Smooth muscle cell (in vitro differentiated cells): ENCODE measurements around the gene FANK1. TPM values are rescaled to one million over a fixed set of nuclear protein-coding genes. Genes with fewer than 3 reads are reported as not detected.

Source experiments
- DNase-seq: peaks from one replicate; lab custom pipeline; 2025; ENCODE audit not compliant: unreplicated experiment; lab: John Stamatoyannopoulos, UW
- H2AFZ ChIP-seq: fragments of 200-600 bp; sonication (generic); 2 replicates; pipeline ENCODE4 v1.6.0; 2016; ENCODE audit warnings: antibody characterized with exemption, low read depth, mild to moderate bottlenecking
- H3F3A ChIP-seq: fragments of 200-600 bp; sonication (generic); 2 replicates; pipeline ENCODE4 v1.6.0; 2017; ENCODE audit warnings: antibody characterized with exemption, low read depth
- H3K27ac ChIP-seq: fragments of 200-600 bp; sonication (generic); 2 replicates; pipeline ENCODE4 v1.5.1; 2016; ENCODE audit warnings: low read depth, mild to moderate bottlenecking
- H3K27me3 ChIP-seq: fragments of 200-600 bp; sonication (generic); 2 replicates; pipeline ENCODE4 v1.6.1; 2016; ENCODE audit warnings: low read depth, mild to moderate bottlenecking
- H3K36me3 ChIP-seq: fragments of 200-600 bp; sonication (generic); 2 replicates; pipeline ENCODE4 v1.5.1; 2016; ENCODE audit warnings: low read depth
- H3K4me1 ChIP-seq: fragments of 200-600 bp; sonication (generic); 2 replicates; pipeline ENCODE4 v1.5.1; 2016; ENCODE audit warnings: low read depth
- H3K4me2 ChIP-seq: fragments of 200-600 bp; sonication (generic); 2 replicates; pipeline ENCODE4 v1.6.0; 2016; ENCODE audit warnings: mild to moderate bottlenecking
- H3K4me3 ChIP-seq: fragments of 200-600 bp; sonication (generic); 2 replicates; pipeline ENCODE4 v1.5.1; 2016; ENCODE audit warnings: mild to moderate bottlenecking
- H3K79me2 ChIP-seq: fragments of 200-600 bp; sonication (generic); 2 replicates; pipeline ENCODE4 v1.6.0; 2016; ENCODE audit warnings: low read depth, mild to moderate bottlenecking
- H3K9ac ChIP-seq: fragments of 200-600 bp; sonication (generic); 2 replicates; pipeline ENCODE4 v1.6.0; 2016; ENCODE audit warnings: low read depth
- H3K9me3 ChIP-seq: fragments of 200-600 bp; sonication (generic); replicated peaks from 2 replicates; pipeline ENCODE4 v1.5.1; 2016; ENCODE audit warnings: low read depth
- H4K20me1 ChIP-seq: fragments of 200-600 bp; sonication (generic); 2 replicates; pipeline ENCODE4 v1.6.0; 2016; ENCODE audit warnings: low read depth
- WGBS: methylation state at CpG from one replicate; pipeline ENCODE4 v1.1.7; 2016; ENCODE audit warnings: low lambda C conversion rate; 5-methylcytosine and 5-hydroxymethylcytosine counted together
- polyA plus RNA-seq: library from polyadenylated mRNA; unstranded; fragments of >200 nt; fragmentation: Nextera tagmentation; extraction: Ambion mirVana; gene quantifications from 2 replicates; pipeline ENCODE4 v1.2.1, GENCODE V29; 2016
- total RNA-seq: library from RNA; depleted of rRNA; stranded (reverse); fragments of >200 nt; gene quantifications from 2 replicates; pipeline ENCODE4 v1.2.3, GENCODE V29; 2014
- TF ChIP-seq, protein P1 (sequence below): fragments of 200-600 bp; sonication (generic); IDR thresholded peaks from 2 replicates; pipeline ENCODE4 v1.5.1; 2017; ENCODE audit warnings: borderline replicate concordance, mild to moderate bottlenecking, antibody characterized with exemption; ENCODE audit not compliant: insufficient read depth, poor library complexity, severe bottlenecking

FANK1 gene
- total and polyA plus RNA-seq, 2 experiments from 2014 or later: 5.8 to 6.6 TPM

DNA sequence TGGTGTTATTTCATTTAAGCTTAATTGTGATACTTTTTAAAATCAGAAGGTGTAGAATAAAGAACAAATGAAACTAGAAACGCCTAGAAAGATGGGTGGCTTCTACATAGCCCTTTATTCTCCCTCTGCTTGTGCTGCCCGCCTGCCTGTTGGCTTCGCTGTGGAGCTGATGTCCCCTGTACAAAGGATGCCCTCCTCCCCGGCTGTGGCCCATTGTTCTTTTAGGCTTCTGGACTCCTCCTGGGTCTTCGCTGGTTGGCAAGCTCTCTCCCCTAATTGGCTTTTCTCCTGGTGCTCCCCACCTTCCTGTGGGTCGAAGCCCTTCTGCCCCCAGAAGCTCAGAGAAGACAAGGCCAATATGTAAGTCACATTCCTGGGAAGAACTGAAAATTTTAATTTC is 98.2 kb downstream of the FANK1 start:
- H3K4me1 ChIP-seq: peaks cover 7% of the 10 kb centered on the region
- no peaks in the 10 kb centered on the region for H3K79me2 ChIP-seq
- 93% methylated on average over 6 of the region's 6 CpGs for WGBS
- H3F3A ChIP-seq: no peaks in the 10 kb centered on the region
- H3K9ac ChIP-seq: no peak overlapping the region
- H3K4me3 ChIP-seq: no peak overlapping the region
- no peak overlapping the region for H2AFZ ChIP-seq
- H3K4me2 ChIP-seq: no peak overlapping the region
- no peaks in the 10 kb centered on the region for H3K9me3 ChIP-seq
- DNase-seq: no peak
- no peaks in the 10 kb centered on the region for H3K27me3 ChIP-seq
- TF ChIP-seq, protein P1, sequence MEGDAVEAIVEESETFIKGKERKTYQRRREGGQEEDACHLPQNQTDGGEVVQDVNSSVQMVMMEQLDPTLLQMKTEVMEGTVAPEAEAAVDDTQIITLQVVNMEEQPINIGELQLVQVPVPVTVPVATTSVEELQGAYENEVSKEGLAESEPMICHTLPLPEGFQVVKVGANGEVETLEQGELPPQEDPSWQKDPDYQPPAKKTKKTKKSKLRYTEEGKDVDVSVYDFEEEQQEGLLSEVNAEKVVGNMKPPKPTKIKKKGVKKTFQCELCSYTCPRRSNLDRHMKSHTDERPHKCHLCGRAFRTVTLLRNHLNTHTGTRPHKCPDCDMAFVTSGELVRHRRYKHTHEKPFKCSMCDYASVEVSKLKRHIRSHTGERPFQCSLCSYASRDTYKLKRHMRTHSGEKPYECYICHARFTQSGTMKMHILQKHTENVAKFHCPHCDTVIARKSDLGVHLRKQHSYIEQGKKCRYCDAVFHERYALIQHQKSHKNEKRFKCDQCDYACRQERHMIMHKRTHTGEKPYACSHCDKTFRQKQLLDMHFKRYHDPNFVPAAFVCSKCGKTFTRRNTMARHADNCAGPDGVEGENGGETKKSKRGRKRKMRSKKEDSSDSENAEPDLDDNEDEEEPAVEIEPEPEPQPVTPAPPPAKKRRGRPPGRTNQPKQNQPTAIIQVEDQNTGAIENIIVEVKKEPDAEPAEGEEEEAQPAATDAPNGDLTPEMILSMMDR: no peak
- no peaks in the 10 kb centered on the region for H3K36me3 ChIP-seq
- H4K20me1 ChIP-seq: no peaks in the 10 kb centered on the region
- H3K27ac ChIP-seq: no peak overlapping the region

DNA sequence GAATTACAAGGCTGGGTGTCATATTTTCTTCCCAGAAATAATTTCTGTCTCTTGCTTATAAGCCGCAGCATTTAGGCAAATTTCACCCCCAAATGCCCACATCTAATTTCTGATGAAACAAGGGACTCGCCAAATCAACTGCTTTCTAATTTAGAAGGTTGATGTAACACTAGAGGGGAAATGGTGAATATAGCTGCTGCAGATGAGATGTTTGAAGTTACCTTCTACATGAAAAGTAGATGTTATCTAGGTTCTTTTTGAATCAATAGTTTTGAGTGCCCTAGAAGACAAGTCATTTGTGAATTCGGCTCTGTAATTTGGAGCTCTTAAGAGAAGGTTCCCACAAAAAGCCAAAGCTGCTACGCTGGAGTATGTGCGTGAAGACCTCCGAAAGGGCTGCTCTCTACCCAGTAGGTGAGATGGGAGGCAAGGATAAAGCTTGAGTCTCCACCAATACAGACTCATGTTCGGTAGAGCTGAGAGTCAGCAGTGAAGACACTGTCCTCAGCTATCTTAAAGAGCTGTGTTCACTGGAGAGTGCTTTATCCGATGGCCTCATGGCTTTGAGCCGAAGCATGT is 99.5 kb downstream of the FANK1 start:
- Histone ChIP-seq H3K9ac (no peak overlapping the region), H4K20me1 (no peaks in the 10 kb centered on the region), H3K4me1 (peaks cover 7% of the 10 kb centered on the region), H3K4me2 (no peak overlapping the region), H3K27ac (no peak overlapping the region), H2AFZ (no peak overlapping the region), H3K36me3 (no peaks in the 10 kb centered on the region), H3K27me3 (no peaks in the 10 kb centered on the region), H3K79me2 (no peaks in the 10 kb centered on the region), H3F3A (no peaks in the 10 kb centered on the region), H3K4me3 (no peak overlapping the region), H3K9me3 (no peaks in the 10 kb centered on the region)
- DNase-seq: no peak
- WGBS: 96% methylated on average over 9 of the region's 9 CpGs
- TF ChIP-seq, protein P1: no peak

DNA sequence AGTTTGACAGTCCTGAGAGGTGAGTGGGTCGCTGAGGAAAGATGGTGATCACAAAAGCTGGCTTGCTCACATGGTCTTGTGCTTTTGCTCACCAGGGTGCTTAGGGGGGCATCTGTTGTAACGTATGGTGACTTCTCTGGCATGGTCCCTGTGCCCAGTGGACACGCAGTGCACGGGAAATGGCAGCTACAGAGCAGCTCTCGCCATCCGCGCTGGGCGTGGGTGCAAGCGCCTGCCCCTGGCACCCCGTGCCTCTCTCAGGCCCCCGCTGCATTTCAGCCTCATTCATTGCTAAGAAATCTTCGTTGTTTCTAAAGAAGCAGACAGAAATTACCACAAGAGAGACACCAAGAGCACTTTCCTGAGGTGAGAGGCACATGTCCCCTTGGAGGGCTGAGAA is 101.2 kb downstream of the FANK1 start:
- no peak for DNase-seq
- H3F3A ChIP-seq: no peaks in the 10 kb centered on the region
- no peak overlapping the region for H3K4me2 ChIP-seq
- H4K20me1 ChIP-seq: no peaks in the 10 kb centered on the region
- 93% methylated on average over 12 of the region's 12 CpGs for WGBS
- no peak overlapping the region for H3K9ac ChIP-seq
- TF ChIP-seq, protein P1: no peak
- no peaks in the 10 kb centered on the region for H3K9me3 ChIP-seq
- H3K4me1 ChIP-seq: no peaks in the 10 kb centered on the region
- no peaks in the 10 kb centered on the region for H3K36me3 ChIP-seq
- no peaks in the 10 kb centered on the region for H3K27me3 ChIP-seq
- no peak overlapping the region for H3K4me3 ChIP-seq
- no peak overlapping the region for H3K27ac ChIP-seq
- H3K79me2 ChIP-seq: no peaks in the 10 kb centered on the region
- no peak overlapping the region for H2AFZ ChIP-seq

DNA sequence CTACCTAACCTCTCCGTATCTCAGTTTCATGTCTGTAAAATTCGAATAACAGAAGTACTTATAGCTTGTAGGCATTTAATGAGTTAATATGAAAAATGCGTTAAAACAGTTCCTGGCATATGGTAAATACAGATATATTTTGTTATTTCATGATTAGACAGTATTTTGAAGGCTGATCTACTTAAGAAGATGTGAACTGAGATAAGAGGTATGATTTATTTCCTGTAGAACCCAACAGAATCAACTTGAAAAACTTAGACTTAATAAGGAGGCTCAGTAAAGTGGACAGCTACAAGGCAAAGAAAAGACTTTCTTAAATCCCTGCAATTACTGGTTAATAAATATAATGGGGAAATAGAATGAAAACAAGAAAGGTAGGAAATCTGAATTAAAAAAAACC is 103.3 kb downstream of the FANK1 start:
- Histone ChIP-seq H3K4me3 (no peak overlapping the region), H2AFZ (no peak overlapping the region), H3K27me3 (no peaks in the 10 kb centered on the region), H3F3A (no peaks in the 10 kb centered on the region), H4K20me1 (no peaks in the 10 kb centered on the region), H3K4me2 (no peak overlapping the region), H3K27ac (no peak overlapping the region), H3K9me3 (no peaks in the 10 kb centered on the region), H3K4me1 (no peaks in the 10 kb centered on the region), H3K9ac (no peak overlapping the region), H3K79me2 (no peaks in the 10 kb centered on the region), H3K36me3 (no peaks in the 10 kb centered on the region)
- DNase-seq: no peak
- 94% methylated on average over 3 of the region's 3 CpGs for WGBS
- TF ChIP-seq, protein P1: no peak
